Measurements from ENCODE around the gene PCDHGA10. TPM values are rescaled to one million over a fixed set of nuclear protein-coding genes. Genes with fewer than 3 reads are reported as not detected.

PCDHGA10 gene
- total RNA-seq, 4 donors from 2014 or later: 7.0 to 23.6 (median 10.3) TPM

GRCh38 chr5:141419074-141419880, 6.5 kb downstream of the PCDHGA10 start:
- H3K4me3 ChIP-seq: no peak overlapping the region
- H3K27ac ChIP-seq: no peak overlapping the region
- no peaks in the 10 kb centered on the region for H3K4me1 ChIP-seq
- peaks cover 70% of the 10 kb centered on the region for H3K9me3 ChIP-seq
- no peaks in the 10 kb centered on the region for H3K27me3 ChIP-seq
- H3K36me3 ChIP-seq: no peaks in the 10 kb centered on the region
- no peak for TF ChIP-seq CTCF (IDR thresholded peaks at IDR 0.05)
- TF ChIP-seq POLR2A (IDR thresholded peaks at IDR 0.05): no peak
- TF ChIP-seq EP300 (IDR thresholded peaks at IDR 0.05): no peak
- no peak for TF ChIP-seq POLR2AphosphoS5 (IDR thresholded peaks at IDR 0.05)
- no peak for DNase-seq (ENCODE audit: low spot score in 2 of 2)
- WGBS: 32% methylated on average over 15 of the region's 74 CpGs

DNA sequence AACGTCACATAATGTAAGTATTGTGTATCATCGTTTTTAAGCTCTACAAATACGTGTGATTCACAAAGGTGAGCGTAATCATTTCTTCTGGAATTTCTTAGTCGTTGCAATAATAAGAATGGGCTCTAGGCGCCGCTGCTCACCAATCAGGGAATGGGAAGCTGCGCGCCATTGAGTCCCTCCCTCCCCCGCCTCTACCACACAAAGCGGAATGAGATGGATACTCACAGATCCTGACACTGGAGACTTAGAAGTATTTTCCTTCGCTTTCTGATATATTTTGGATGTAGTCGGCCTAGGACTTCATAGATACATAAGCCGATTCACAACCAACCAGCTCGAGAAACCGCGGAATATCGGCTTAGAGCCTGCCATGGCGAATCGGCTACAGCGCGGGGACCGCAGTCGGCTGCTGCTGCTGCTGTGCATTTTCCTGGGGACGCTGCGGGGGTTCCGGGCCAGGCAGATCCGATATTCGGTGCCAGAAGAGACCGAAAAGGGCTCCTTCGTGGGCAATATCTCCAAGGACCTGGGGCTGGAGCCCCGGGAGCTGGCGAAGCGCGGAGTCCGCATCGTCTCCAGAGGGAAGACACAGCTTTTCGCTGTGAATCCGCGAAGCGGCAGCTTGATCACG, 8.2 kb downstream of the PCDHGA10 start, which contains the start of gene PCDHGA11:
Gene PCDHGA11 (plus strand): TSS at position 197 of the 634 bp plus-strand sequence. CDS start 177 bp downstream, at position 374.
- Histone ChIP-seq H3K27ac (no peak within 1 kb of the TSS), H3K9me3 (peaks cover 64% of the 10 kb centered on the region), H3K36me3 (no peaks in the 10 kb centered on the region), H3K4me3 (peak within 1 kb of the TSS; percentile 36), H3K4me1 (no peaks in the 10 kb centered on the region), H3K27me3 (no peaks in the 10 kb centered on the region)
- TF ChIP-seq EP300 (IDR thresholded peaks at IDR 0.05) (no peak), CTCF (IDR thresholded peaks at IDR 0.05) (peak in 1 of 2 donors; percentile 13), POLR2AphosphoS5 (IDR thresholded peaks at IDR 0.05) (no peak)
- no peak for DNase-seq (ENCODE audit: low spot score in 2 of 2)
- 18% methylated on average over 40 of the region's 42 CpGs for WGBS

DNA sequence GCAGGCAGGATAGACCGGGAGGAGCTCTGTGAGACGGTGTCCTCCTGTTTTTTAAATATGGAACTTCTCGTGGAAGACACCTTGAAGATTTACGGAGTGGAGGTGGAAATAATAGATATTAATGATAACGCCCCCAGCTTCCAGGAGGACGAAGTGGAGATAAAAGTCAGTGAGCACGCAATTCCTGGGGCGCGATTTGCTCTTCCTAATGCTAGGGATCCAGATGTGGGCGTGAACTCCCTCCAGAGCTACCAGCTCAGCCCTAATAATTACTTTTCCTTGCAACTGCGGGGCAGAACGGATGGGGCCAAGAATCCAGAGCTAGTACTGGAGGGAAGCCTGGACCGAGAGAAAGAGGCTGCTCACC, 8.7 kb downstream of the PCDHGA10 start:
- WGBS: 14% methylated on average over 13 of the region's 13 CpGs
- no peak for DNase-seq (ENCODE audit: low spot score in 2 of 2)
- no peak for TF ChIP-seq EP300 (IDR thresholded peaks at IDR 0.05)
- TF ChIP-seq POLR2AphosphoS5 (IDR thresholded peaks at IDR 0.05): no peak
- no peak for TF ChIP-seq POLR2A (IDR thresholded peaks at IDR 0.05)
- TF ChIP-seq CTCF (IDR thresholded peaks at IDR 0.05): no peak
- H3K4me1 ChIP-seq: no peaks in the 10 kb centered on the region
- no peaks in the 10 kb centered on the region for H3K36me3 ChIP-seq
- peak overlapping the region; percentile 36 for H3K4me3 ChIP-seq
- H3K27ac ChIP-seq: no peak overlapping the region
- H3K27me3 ChIP-seq: no peaks in the 10 kb centered on the region
- H3K9me3 ChIP-seq: peaks cover 69% of the 10 kb centered on the region

DNA sequence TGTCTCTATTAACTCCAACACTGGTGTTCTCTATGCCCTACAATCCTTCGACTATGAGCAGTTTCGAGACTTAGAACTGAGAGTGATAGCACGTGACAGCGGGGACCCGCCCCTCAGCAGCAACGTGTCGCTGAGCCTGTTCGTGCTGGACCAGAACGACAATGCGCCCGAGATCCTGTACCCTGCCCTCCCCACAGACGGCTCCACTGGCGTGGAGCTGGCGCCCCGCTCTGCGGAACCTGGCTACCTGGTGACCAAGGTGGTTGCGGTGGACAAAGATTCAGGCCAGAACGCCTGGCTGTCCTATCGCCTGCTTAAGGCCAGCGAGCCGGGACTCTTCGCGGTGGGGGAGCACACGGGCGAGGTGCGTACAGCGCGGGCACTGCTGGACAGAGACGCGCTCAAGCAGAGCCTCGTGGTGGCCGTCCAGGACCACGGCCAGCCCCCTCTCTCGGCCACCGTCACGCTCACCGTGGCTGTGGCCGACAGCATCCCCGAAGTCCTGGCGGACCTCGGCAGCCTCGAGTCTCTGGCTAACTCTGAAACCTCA, 10.0 kb downstream of the PCDHGA10 start:
- Histone ChIP-seq H3K27me3 (no peaks in the 10 kb centered on the region), H3K9me3 (peaks cover 78% of the 10 kb centered on the region), H3K27ac (no peak overlapping the region), H3K4me3 (no peak overlapping the region), H3K36me3 (no peaks in the 10 kb centered on the region), H3K4me1 (no peaks in the 10 kb centered on the region)
- no peak for TF ChIP-seq POLR2A (IDR thresholded peaks at IDR 0.05)
- TF ChIP-seq EP300 (IDR thresholded peaks at IDR 0.05): no peak
- no peak for TF ChIP-seq POLR2AphosphoS5 (IDR thresholded peaks at IDR 0.05)
- no peak for TF ChIP-seq CTCF (IDR thresholded peaks at IDR 0.05)
- 26% methylated on average over 18 of the region's 42 CpGs for WGBS
- DNase-seq (ENCODE audit: low spot score in 2 of 2): no peak

Data from suprapubic skin (tissue), 4 donors.